Measurements from ENCODE around the gene RASL10B.
"Not testable (repeated sequence)": the region's sequence is repeated elsewhere in the genome, so short reads cannot be mapped to it uniquely, and the experiment has no call there.

The RASL10B gene, protein sequence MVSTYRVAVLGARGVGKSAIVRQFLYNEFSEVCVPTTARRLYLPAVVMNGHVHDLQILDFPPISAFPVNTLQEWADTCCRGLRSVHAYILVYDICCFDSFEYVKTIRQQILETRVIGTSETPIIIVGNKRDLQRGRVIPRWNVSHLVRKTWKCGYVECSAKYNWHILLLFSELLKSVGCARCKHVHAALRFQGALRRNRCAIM

DNA sequence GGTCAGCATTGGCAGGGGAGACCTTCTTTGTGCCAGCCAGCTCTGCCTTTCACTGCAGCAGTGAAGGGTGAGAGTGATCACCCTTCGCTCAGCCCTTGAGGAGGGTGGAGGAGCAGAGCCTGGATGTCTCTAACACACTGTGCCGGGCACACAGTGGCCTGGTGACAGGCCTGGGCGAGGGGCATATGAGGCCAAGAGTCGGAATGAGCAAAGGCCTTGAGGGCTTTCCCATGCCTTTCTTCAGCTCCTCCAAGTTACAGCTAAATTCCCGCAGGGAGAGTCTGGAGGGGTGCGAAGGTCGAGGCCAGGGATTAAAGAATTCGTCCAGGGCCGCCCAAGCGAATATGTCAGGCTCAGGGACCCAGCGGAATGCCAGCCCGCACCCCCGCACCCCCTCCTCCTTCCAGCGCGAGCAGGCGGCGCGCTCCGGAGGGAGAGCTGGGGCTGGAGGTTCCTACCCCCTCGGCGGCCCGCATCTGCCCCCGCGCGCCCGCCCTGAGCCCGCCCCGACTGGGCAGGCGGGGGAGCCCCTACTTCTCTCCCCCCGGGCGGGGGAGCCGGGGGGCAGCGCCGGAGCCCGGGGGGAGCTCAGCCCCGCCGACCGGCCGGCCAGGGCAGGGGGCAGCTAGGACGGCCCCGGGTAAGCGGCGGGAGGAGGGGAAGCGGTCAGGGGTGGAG, at the start of gene RASL10B:
Gene RASL10B (plus strand): TSS at position 401 of the 678 bp plus-strand sequence. CDS start 3,546 bp downstream, outside the sequence.
- Histone ChIP-seq H3K4me3 (ENCODE audit: low read length) (peak within 1 kb of the TSS; percentile 52), H3K4me1 (ENCODE audit: insufficient read depth, low read length) (peaks cover 15% of the 10 kb centered on the region), H3K9me3 (ENCODE audit: low read length) (no peaks in the 10 kb centered on the region), H3K36me3 (ENCODE audit: insufficient read depth, low read length) (peaks cover 8% of the 10 kb centered on the region), H2AFZ (ENCODE audit: low read depth, low read length) (peak within 1 kb of the TSS; percentile 9), H3K27me3 (ENCODE audit: insufficient read depth, low read length) (no peaks in the 10 kb centered on the region)

DNA sequence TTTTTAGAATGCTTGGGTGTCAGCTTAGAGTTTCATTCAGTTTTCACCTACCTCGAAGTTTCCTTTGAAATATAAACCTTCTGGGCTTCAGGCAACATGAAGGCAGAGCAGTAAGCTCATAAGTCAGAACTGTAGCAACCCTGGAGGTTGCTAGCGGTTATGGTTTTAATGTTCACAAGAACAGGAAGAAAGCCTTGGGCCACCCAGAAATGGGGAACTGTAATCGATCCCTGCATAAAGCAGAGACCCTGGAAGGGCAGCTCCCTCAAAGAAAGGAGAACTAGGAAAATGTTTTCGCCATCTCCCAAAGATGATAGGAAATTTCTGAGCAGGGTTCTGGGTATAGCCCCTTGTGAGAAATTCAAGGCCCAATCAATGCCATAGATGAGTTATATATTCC, 47.8 kb upstream of the RASL10B start:
- Histone ChIP-seq H3K36me3 (ENCODE audit: insufficient read depth, low read length) (peaks cover 67% of the 10 kb centered on the region), H3K9me3 (ENCODE audit: low read length) (peaks cover 2% of the 10 kb centered on the region)

DNA sequence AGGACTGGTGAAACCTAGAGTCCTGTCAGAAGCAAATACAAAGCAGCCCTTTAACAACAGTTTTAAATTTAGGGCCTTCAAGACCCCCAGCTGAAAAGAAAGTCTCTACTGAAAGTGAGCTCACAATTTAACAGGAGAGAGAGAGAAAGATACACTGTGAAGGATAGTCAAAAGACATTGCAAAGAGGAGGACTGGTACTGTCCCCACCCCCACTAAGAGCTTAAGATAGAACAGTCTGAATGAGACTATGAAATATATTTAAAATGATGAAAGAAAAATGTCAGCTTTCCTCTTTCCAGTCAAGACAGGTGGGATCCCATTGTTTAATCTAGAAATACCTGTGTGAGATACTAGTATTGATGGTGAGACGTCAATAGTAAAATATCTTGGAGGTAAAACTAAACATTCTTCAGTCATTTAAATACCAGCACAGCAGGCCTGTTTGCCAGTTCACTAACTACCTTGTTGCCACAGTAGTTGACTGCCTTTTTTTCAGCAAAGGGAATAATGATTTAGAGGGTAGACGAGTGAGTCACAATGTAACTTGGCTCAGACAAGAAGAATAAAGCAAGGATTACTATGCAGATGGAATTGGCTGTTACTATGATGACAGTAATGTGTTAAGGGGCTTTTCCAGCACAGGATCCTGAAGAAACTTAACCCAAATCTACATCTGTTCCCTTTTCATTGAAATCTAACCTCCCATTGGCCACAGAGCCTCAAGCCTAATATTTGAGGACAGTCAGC, 47.2 kb upstream of the RASL10B start:
- Histone ChIP-seq H3K4me1 (ENCODE audit: insufficient read depth, low read length) (no peaks in the 10 kb centered on the region), H2AFZ (ENCODE audit: low read depth, low read length) (no peak overlapping the region), H3K4me3 (ENCODE audit: low read length) (no peak overlapping the region), H3K27me3 (ENCODE audit: insufficient read depth, low read length) (no peaks in the 10 kb centered on the region), H3K9me3 (ENCODE audit: low read length) (peaks cover 2% of the 10 kb centered on the region), H3K36me3 (ENCODE audit: insufficient read depth, low read length) (peaks cover 72% of the 10 kb centered on the region)

More for the DNA sequence above, 47.8 kb upstream of the RASL10B start:
- Histone ChIP-seq H2AFZ (ENCODE audit: low read depth, low read length) (no peak overlapping the region), H3K4me3 (ENCODE audit: low read length) (no peak overlapping the region), H3K27me3 (ENCODE audit: insufficient read depth, low read length) (no peaks in the 10 kb centered on the region), H3K4me1 (ENCODE audit: insufficient read depth, low read length) (no peaks in the 10 kb centered on the region)

DNA sequence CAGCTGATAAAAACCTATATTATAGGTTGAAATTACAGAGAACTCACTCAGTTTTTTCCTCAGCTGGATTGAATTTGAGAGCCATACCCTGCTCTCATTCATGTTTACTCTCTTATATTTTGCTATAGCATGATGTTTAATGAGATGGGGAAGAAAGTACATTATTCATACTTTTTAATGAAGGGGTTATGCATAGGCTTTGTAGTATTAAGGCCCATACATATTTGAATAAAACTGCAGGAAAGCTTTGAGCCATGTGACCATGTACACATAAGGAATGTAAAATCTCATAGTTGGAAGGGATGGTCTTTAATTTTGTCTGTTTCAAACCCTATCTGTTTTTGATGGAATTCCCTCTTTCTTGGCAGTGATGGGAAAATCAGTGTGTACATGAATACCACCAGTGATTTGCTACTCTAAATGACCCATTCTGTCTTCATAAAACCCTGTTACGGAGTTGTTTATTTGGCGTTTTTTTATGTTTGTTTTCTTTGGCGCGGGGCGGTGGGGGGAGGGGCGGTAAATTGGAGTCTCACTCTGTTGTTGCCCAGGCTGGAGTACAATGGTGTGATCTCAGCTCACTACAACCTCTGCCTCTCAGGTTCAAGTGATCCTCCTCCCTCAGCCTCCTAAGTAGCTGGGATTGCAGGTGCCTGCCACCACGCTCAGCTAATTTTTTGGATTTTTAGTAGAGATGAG, 38.8 kb upstream of the RASL10B start:
- H3K4me1 ChIP-seq (ENCODE audit: insufficient read depth, low read length), result no peaks in the 10 kb centered on the region
- peaks cover 73% of the 10 kb centered on the region for H3K36me3 ChIP-seq (ENCODE audit: insufficient read depth, low read length)
- no peak overlapping the region for H2AFZ ChIP-seq (ENCODE audit: low read depth, low read length)
- no peak overlapping the region for H3K4me3 ChIP-seq (ENCODE audit: low read length)
- no peaks in the 10 kb centered on the region for H3K27me3 ChIP-seq (ENCODE audit: insufficient read depth, low read length)
- no peaks in the 10 kb centered on the region for H3K9me3 ChIP-seq (ENCODE audit: low read length)

DNA sequence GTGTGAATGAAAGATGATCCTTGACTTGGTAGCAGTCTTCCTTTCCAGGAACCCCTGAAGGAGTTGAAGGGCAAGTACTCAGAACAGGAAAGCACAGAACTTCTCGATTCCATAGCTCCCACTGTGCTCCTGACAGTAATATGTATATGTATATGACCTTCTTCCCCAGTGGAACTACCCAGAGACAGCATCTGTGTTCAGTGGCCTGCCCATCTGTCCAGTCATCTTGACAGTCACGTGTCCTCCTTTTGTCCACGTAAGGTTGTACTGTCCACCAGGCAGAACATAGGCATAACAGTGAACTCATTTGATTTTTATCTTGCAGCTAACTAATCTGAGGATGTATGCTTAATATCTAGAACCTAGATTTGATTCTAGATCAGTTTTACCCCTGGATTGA, 37.8 kb upstream of the RASL10B start:
- no peaks in the 10 kb centered on the region for H3K4me1 ChIP-seq (ENCODE audit: insufficient read depth, low read length)
- H3K9me3 ChIP-seq (ENCODE audit: low read length), result no peaks in the 10 kb centered on the region
- H2AFZ ChIP-seq (ENCODE audit: low read depth, low read length), result no peak overlapping the region
- no peaks in the 10 kb centered on the region for H3K27me3 ChIP-seq (ENCODE audit: insufficient read depth, low read length)
- H3K36me3 ChIP-seq (ENCODE audit: insufficient read depth, low read length), result peaks cover 68% of the 10 kb centered on the region
- H3K4me3 ChIP-seq (ENCODE audit: low read length), result no peak overlapping the region

DNA sequence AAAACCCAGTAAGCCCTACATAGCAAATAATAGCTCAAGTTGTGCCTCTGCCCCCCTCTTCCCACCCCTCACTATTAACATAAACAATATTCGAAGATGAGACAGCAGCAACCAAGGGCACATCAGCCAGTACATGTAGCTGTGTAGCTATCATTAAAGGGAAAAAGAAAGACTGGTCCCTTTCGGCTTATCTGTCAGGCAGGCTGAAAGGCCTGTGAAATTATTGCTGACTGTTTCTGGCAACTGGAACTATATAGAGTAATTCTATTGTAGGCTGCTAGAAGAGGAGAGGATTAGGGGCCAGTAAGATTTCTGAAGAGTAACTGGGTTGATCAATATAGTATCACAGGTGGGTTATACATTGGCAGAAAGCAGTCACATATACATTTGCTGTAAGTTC, 36.5 kb upstream of the RASL10B start:
- peaks cover 68% of the 10 kb centered on the region for H3K36me3 ChIP-seq (ENCODE audit: insufficient read depth, low read length)
- no peaks in the 10 kb centered on the region for H3K9me3 ChIP-seq (ENCODE audit: low read length)
- no peak overlapping the region for H3K4me3 ChIP-seq (ENCODE audit: low read length)
- no peaks in the 10 kb centered on the region for H3K27me3 ChIP-seq (ENCODE audit: insufficient read depth, low read length)
- H3K4me1 ChIP-seq (ENCODE audit: insufficient read depth, low read length), result no peaks in the 10 kb centered on the region
- no peak overlapping the region for H2AFZ ChIP-seq (ENCODE audit: low read depth, low read length)

DNA sequence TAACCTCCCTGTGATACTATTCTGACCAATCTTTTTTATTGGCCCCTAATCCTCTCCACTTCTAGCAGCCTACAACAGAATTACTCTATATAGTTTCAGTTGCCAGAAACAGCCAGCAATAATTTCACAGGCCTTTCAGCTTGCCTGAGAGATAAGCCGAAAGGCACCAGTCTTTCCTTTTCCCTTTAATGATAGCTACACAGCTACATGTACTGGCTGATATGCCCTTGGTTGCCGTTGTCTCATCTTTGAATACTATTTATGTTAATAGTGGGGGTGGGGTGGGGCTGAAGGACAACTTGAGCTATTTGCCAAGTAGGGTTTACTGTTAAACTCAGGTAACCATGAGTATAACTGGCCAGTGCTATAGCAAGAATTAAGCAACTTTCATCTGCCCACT, 35.8 kb upstream of the RASL10B start:
- Histone ChIP-seq H2AFZ (ENCODE audit: low read depth, low read length) (no peak overlapping the region), H3K4me1 (ENCODE audit: insufficient read depth, low read length) (no peaks in the 10 kb centered on the region), H3K9me3 (ENCODE audit: low read length) (no peaks in the 10 kb centered on the region), H3K4me3 (ENCODE audit: low read length) (no peak overlapping the region), H3K27me3 (ENCODE audit: insufficient read depth, low read length) (no peaks in the 10 kb centered on the region), H3K36me3 (ENCODE audit: insufficient read depth, low read length) (peaks cover 67% of the 10 kb centered on the region)

DNA sequence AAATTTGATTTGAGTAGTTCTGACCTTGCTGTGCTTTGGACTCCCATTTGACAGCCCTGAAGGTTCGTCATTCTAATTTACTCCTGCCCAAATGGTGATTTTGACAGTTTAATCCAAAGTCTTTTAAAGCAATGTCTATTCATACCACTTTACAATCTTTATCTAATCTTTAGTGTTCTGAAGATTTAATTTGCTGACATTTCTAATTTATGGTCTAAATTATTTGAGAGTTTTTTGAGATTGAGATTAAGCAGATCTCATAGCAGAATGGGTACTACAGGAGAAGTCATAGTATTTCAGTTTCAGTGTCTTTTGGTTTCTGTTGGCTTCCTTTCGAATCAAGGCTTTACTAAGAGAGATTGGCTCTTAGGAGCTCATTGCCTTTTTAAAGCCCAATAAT, 32.6 kb upstream of the RASL10B start:
- peaks cover 49% of the 10 kb centered on the region for H3K36me3 ChIP-seq (ENCODE audit: insufficient read depth, low read length)
- H3K4me1 ChIP-seq (ENCODE audit: insufficient read depth, low read length), result no peaks in the 10 kb centered on the region
- no peak overlapping the region for H3K4me3 ChIP-seq (ENCODE audit: low read length)
- H2AFZ ChIP-seq (ENCODE audit: low read depth, low read length), result no peak overlapping the region
- no peaks in the 10 kb centered on the region for H3K9me3 ChIP-seq (ENCODE audit: low read length)
- no peaks in the 10 kb centered on the region for H3K27me3 ChIP-seq (ENCODE audit: insufficient read depth, low read length)

DNA sequence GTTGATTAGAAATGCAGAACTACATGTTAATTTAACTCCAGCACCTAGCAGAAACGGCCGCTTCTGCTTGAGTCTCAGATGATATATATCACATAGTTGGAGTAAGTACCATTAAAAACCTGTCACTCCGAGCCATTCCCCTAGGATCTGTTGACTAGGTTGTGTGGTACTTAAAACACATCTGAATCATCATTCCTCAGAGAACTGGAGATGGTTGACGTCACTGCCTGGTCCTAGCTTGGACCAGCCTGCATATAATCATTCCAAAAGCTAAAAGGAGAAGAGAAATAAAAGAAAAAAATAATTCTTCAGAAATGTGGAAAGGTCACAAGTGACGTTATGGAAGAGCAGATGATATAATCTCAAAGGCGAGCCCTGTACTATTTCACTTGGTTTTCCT, 31.3 kb upstream of the RASL10B start:
- Histone ChIP-seq H3K4me3 (ENCODE audit: low read length) (no peak overlapping the region), H3K4me1 (ENCODE audit: insufficient read depth, low read length) (no peaks in the 10 kb centered on the region), H3K27me3 (ENCODE audit: insufficient read depth, low read length) (no peaks in the 10 kb centered on the region), H2AFZ (ENCODE audit: low read depth, low read length) (no peak overlapping the region), H3K36me3 (ENCODE audit: insufficient read depth, low read length) (peaks cover 36% of the 10 kb centered on the region), H3K9me3 (ENCODE audit: low read length) (no peaks in the 10 kb centered on the region)

DNA sequence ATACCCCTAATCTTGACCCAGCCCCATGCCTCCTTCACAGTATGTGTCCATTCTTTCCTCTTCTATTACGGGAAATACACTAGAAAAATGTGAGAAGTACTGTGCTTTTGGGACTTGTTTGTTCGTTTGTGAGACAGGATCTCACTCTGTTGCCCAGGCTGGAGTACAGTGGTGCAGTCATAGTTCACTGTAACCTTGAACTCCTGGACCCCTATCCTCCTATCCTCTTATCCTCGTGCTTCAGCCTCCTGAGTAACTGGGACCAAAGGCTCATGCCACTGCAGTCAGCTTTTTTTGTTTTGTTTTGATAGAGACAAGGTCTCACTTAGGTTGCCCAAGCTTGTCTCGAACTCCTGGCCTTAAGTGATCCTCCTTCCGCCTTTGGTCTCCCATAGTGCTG, 29.9 kb upstream of the RASL10B start:
- no peak overlapping the region for H2AFZ ChIP-seq (ENCODE audit: low read depth, low read length)
- H3K36me3 ChIP-seq (ENCODE audit: insufficient read depth, low read length), result peaks cover 25% of the 10 kb centered on the region
- H3K4me3 ChIP-seq (ENCODE audit: low read length), result no peak overlapping the region
- H3K4me1 ChIP-seq (ENCODE audit: insufficient read depth, low read length), result no peaks in the 10 kb centered on the region
- no peaks in the 10 kb centered on the region for H3K27me3 ChIP-seq (ENCODE audit: insufficient read depth, low read length)
- H3K9me3 ChIP-seq (ENCODE audit: low read length), result no peaks in the 10 kb centered on the region

DNA sequence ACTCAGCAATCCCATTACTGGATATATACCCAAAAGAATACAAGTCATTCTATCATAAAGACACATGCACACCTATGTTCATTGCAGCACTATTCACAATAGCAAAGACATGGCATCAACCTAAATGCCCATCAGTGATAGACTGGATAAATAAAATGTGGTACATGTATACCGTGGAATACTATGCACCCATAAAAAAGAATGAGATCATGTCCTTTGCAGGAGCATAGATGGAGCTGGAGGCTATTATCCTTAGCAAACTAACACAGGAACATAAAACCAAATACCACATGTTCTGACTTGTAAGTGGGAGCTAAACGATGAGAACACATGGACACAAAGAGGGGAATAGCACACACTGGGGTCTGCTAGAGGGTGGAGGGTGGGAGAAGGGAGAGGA, 28.1 kb upstream of the RASL10B start:
- not testable (repeated sequence) for H3K27me3 ChIP-seq (ENCODE audit: insufficient read depth, low read length); H3K4me1 ChIP-seq (ENCODE audit: insufficient read depth, low read length); H2AFZ ChIP-seq (ENCODE audit: low read depth, low read length); H3K4me3 ChIP-seq (ENCODE audit: low read length); H3K9me3 ChIP-seq (ENCODE audit: low read length)
- peaks cover 14% of the 10 kb centered on the region for H3K36me3 ChIP-seq (ENCODE audit: insufficient read depth, low read length)

DNA sequence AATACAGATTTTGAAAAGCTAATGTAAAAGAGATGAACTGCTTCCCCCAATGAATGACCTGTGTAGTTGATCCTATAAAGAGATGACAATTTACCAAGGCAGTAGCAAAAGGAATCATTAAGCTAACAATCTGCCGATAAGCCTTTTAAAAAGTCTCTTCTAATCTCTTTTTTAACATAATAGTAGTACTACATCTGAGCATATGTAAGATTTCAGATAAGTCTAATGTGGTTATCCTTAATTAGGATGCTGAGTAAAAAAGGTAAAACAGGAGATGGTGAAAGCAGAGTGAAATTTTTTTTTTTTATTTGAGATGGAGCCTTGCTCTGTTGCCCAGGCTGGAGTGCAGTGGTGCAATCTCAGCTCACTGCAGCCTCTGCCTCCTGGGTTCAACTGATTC, 26.2 kb upstream of the RASL10B start:
- no peaks in the 10 kb centered on the region for H3K4me1 ChIP-seq (ENCODE audit: insufficient read depth, low read length)
- no peaks in the 10 kb centered on the region for H3K9me3 ChIP-seq (ENCODE audit: low read length)
- no peak overlapping the region for H2AFZ ChIP-seq (ENCODE audit: low read depth, low read length)
- no peaks in the 10 kb centered on the region for H3K27me3 ChIP-seq (ENCODE audit: insufficient read depth, low read length)
- H3K4me3 ChIP-seq (ENCODE audit: low read length), result no peak overlapping the region
- peaks cover 22% of the 10 kb centered on the region for H3K36me3 ChIP-seq (ENCODE audit: insufficient read depth, low read length)

DNA sequence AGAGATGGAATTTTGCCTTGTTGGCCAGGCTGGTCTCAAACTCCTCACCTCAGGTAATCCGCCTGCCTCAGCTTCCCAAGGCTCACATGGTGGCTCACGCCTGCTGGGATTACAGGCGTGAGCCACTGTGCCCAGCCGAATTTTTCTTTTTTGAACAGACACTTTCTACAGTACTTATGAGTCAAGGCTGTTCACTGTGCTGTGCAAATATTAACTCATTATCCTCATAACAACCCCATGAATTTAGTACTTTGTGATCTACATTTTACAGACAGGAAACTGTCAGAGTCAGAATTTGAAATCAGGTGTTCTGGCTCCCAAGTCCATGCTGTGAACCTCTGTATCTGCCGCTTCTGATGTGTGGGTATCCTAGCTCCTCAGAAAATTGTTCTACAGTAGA, 25.7 kb upstream of the RASL10B start:
- Histone ChIP-seq H3K4me3 (ENCODE audit: low read length) (no peak overlapping the region), H2AFZ (ENCODE audit: low read depth, low read length) (no peak overlapping the region), H3K36me3 (ENCODE audit: insufficient read depth, low read length) (peaks cover 22% of the 10 kb centered on the region), H3K9me3 (ENCODE audit: low read length) (no peaks in the 10 kb centered on the region), H3K4me1 (ENCODE audit: insufficient read depth, low read length) (no peaks in the 10 kb centered on the region), H3K27me3 (ENCODE audit: insufficient read depth, low read length) (no peaks in the 10 kb centered on the region)
